AG04450 (cell line): Measurements from ENCODE around the gene PRUNE2. TPM values are rescaled to one million over a fixed set of nuclear protein-coding genes. Genes with fewer than 3 reads are reported as not detected.

ENCODE experiments used
- CTCF ChIA-PET: fragments of 300-600, 350-600 bp; formaldehyde crosslinking; extraction: SDS; loops from one replicate; lab custom pipeline; 2022; ENCODE audit warnings: antibody characterized with exemption, inconsistent platforms; lab: Charles Lee
- POLR2A ChIA-PET: fragments of 350-600 bp; formaldehyde crosslinking; extraction: SDS; loops from one replicate; lab custom pipeline; 2021; ENCODE audit warnings: antibody characterized with exemption, inconsistent platforms; lab: Yijun Ruan, JAX
- DNase-seq: peaks from one replicate; pipeline ENCODE4 v3.0.0-alpha.2; 2011; ENCODE audit warnings: low read depth, low spot score
- H3K27ac ChIP-seq: one replicate; pipeline ENCODE4 v1.5.1; 2012; ENCODE audit warnings: low read depth, low read length, control low read depth
- H3K27me3 ChIP-seq: one replicate; pipeline ENCODE4 v1.6.0; 2012; ENCODE audit warnings: low read length; ENCODE audit not compliant: control insufficient read depth, insufficient read depth
- H3K4me3 ChIP-seq: 2 replicates; pipeline ENCODE4 v1.5.1; 2011; ENCODE audit warnings: mild to moderate bottlenecking, low read depth, low read length, control low read depth
- H3K9me3 ChIP-seq: 2 replicates; pipeline ENCODE4 v1.5.1; 2012; ENCODE audit warnings: low read length; ENCODE audit not compliant: control insufficient read depth, insufficient read depth
- polyA plus RNA-seq: library from polyadenylated mRNA; depleted of rRNA; stranded (reverse); fragments of >200 nt; gene quantifications from 2 replicates; pipeline ENCODE4 v1.2.3, GENCODE V29; 2011
- TF ChIP-seq, protein P1 (sequence below): IDR thresholded peaks from 2 replicates; pipeline ENCODE4 v1.5.1; 2011; ENCODE audit warnings: low read depth, low read length, control low read depth, inconsistent platforms

Gene PRUNE2
- polyA plus RNA-seq, 1 experiment = 1.1 TPM

DNA sequence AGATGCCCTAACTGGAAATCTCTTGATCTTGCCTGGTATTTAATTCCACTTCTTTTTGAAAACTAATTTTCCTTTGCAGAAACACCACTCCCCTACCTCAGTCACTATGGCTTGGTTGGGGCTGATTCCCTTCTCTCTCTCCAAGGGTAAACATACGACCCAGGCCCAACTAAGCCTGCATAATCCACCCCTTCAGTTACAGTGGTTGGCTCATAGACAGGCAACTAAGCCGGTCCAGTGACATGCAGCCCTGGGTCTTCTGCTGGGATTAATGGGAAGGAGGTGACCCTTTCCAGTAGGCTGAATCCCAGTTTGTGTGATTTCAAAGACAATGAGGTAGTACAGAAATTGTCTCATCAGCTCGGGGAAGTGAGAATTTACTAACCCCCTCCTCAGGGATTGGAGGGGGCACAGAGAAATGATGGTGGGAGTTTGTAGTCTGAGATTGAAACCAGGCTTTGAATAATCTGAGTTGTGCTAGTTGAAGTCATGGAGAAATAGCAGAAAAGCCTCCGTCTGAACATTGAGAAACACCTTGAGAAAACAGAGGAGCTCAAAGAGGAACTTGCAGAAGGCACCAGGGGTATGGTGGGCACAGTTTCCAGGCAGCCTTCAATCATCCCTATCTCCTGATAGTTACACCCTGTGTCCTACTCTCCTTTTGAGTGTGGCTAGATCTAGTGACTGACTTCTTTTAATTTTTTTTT is 298.0 kb downstream of the PRUNE2 start:
- CTCF ChIA-PET = no interaction called here
- TF ChIP-seq, protein P1, sequence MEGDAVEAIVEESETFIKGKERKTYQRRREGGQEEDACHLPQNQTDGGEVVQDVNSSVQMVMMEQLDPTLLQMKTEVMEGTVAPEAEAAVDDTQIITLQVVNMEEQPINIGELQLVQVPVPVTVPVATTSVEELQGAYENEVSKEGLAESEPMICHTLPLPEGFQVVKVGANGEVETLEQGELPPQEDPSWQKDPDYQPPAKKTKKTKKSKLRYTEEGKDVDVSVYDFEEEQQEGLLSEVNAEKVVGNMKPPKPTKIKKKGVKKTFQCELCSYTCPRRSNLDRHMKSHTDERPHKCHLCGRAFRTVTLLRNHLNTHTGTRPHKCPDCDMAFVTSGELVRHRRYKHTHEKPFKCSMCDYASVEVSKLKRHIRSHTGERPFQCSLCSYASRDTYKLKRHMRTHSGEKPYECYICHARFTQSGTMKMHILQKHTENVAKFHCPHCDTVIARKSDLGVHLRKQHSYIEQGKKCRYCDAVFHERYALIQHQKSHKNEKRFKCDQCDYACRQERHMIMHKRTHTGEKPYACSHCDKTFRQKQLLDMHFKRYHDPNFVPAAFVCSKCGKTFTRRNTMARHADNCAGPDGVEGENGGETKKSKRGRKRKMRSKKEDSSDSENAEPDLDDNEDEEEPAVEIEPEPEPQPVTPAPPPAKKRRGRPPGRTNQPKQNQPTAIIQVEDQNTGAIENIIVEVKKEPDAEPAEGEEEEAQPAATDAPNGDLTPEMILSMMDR = no peak
- Histone ChIP-seq H3K27me3 (no peaks in the 10 kb centered on the region), H3K9me3 (no peaks in the 10 kb centered on the region), H3K27ac (no peak overlapping the region), H3K4me3 (no peak overlapping the region)
- POLR2A ChIA-PET = no interaction called here
- DNase-seq = no peak

DNA sequence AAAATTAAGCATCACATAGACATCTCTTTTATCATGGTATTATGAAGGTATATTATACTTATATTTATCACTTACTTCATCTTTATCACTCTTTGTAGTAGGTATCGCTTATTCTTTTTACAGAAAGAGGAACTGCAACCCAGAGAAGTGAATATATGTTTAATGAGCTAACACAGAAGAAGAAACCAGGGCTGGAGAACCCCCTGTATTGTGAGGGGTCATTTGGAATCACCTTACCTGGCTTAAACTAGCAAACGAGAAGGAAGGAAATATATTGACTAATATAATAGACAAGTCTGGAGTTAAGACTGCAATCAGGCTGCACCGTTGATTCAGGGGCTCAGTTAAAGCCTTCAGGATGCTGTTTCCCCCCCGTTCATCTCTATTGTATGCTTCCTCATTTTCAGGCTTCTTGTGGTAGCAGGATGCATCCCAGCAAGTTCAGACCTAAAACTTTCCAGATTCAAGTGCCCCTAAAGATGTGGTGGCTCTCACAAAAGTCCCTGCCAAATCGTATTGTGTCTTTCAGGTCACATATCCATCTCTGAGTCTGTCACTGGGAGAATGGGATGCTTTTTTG is 300.5 kb downstream of the PRUNE2 start:
- TF ChIP-seq, protein P1 = no peak
- Histone ChIP-seq H3K27me3 (peaks cover 3% of the 10 kb centered on the region), H3K27ac (no peak overlapping the region), H3K9me3 (no peaks in the 10 kb centered on the region), H3K4me3 (no peak overlapping the region)
- CTCF ChIA-PET = no interaction called here
- POLR2A ChIA-PET = no interaction called here
- DNase-seq = no peak

DNA sequence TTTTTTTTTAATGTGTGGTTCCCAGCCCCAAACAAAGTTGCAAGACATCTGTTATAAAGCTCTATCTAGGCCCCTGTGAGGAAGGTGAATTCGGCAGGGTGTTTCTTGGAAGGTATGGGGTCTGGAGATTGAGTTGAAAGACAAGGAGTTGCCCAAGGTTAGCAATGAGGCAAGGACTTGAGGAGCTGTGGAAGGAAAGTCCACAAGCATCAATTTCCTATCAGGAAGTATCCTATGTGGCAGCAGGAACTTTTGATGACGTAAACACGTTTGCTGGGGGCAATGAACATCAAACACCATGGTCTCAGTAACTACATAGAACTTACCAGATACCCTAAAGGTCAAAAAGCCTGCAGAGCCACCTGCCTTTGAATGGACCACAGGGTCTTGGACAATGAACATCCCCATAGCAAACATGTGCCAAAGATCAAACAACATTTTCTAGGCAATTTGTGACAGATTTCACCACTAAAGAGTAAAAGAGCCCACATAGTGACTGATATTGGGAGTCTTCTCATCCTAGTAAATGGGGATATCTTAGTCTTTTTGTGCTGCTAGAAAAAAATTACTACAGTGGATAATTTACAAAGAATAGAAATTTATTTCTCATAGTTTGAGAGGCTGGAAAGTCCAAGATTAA is 301.9 kb downstream of the PRUNE2 start:
- POLR2A ChIA-PET = no interaction called here
- Histone ChIP-seq H3K27ac (no peak overlapping the region), H3K9me3 (no peaks in the 10 kb centered on the region), H3K4me3 (no peak overlapping the region), H3K27me3 (peaks cover 3% of the 10 kb centered on the region)
- CTCF ChIA-PET = no interaction called here
- no peak for DNase-seq
- TF ChIP-seq, protein P1 = no peak

DNA sequence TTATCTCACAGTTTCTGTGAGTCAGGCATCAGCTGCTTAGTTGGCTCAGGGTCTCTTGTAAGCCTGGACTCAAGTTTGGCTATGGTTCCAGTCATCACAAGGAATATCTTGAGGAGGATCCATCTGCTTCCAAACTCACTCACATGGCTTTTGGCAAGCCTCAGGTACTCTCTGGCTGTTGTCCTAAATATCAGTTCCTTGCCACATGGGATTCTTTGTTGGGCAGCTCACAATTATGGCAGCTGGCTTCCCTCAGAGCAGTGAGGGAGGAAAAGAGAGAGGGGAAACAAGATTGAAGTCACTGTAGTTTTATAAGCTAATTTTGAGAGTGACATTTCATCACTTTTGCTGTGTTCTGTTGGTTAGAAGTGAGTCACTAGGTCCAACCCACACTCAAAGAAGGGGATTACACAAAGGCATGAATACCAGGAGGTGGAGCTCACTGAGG is 302.4 kb downstream of the PRUNE2 start:
- no peak for DNase-seq
- Histone ChIP-seq H3K4me3 (no peak overlapping the region), H3K27ac (no peak overlapping the region), H3K27me3 (peaks cover 3% of the 10 kb centered on the region), H3K9me3 (no peaks in the 10 kb centered on the region)
- CTCF ChIA-PET = interaction anchor here (1.0 kb wide), 1 partner anchor 9 kb away, joined by 3 read pairs; no protein-coding TSS in a partner anchor
- POLR2A ChIA-PET = interaction anchor here (0.5 kb wide), 1 partner anchor 254 kb away, joined by 8 read pairs; no protein-coding TSS in a partner anchor
- TF ChIP-seq, protein P1 = no peak

DNA sequence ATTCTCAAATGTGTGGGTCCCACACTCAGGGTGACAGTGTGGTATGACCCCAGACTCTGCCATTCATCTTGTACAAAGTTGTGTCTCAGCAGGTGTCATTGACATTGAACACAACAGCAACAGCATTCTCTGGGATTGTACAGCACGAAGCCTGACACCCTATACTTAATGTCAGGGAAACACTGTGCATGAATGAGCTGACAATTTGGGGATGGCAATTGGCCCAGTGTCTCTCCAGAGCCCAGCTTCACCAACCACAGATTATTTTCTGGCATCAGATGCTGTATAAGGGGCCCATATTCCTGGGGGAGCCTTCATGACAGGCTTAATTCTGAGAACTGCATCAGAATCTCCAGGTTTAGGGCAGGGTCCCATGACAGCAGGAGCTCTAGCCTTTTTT is 303.7 kb downstream of the PRUNE2 start:
- POLR2A ChIA-PET = no interaction called here
- CTCF ChIA-PET = no interaction called here
- TF ChIP-seq, protein P1 = no peak
- Histone ChIP-seq H3K9me3 (no peaks in the 10 kb centered on the region), H3K27ac (no peak overlapping the region), H3K27me3 (peaks cover 3% of the 10 kb centered on the region), H3K4me3 (no peak overlapping the region)
- no peak for DNase-seq
